Transverse colon (tissue), 4 donors: ENCODE results near the gene CIP2A.

Source experiments
- POLR2A ChIP-seq: fragments of 450-650 bp; IDR thresholded peaks from one replicate; pipeline ENCODE4 v1.6.1; 2016; ENCODE audit warnings: antibody characterized with exemption, mild to moderate bottlenecking, moderate library complexity
- POLR2AphosphoS5 ChIP-seq, 3 donors: sonication (generic); formaldehyde crosslinking; IDR thresholded peaks; one replicate each; pipeline ENCODE4 v1.6.1; 2016; ENCODE audit warnings: antibody characterized with exemption in 3 of 3
- TF ChIP-seq, protein P1 (sequence below), 5 experiments: fragments of 200-600 bp in 3 of 5; fragments of 450-650 bp in 2 of 5; sonication (generic) in 3 of 5; IDR thresholded peaks; 1 replicate in 2 of 5; 2 replicates in 3 of 5; pipeline ENCODE4 v1.5.1; 2016 to 2017; ENCODE audit warnings: antibody characterized with exemption in 5 of 5, inconsistent platforms in 3 of 5, mild to moderate bottlenecking in 2 of 5, moderate library complexity in 1 of 5

DNA sequence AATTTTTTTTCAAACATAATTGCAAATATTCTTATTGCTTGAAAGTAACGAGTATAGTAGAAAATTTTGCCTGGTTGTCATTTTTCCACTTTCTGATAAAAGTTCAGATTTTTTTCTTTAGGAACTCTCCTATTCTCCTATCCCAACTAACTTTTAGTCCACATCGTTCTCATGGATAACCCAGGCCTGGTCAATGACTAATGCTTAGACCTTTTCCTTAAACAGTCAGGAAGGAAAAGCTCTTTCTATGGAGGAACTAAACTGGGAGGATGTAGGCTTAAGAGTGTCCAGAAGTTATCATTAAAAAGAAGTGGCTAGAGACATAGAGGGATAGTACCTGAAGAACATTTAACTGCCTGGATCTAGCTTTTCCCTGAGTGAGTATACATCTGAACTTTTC lies 26.7 kb downstream of the CIP2A start:
- TF ChIP-seq POLR2A: no peak
- TF ChIP-seq POLR2AphosphoS5 (IDR thresholded peaks at IDR 0.05): no peak
- TF ChIP-seq, protein P1, sequence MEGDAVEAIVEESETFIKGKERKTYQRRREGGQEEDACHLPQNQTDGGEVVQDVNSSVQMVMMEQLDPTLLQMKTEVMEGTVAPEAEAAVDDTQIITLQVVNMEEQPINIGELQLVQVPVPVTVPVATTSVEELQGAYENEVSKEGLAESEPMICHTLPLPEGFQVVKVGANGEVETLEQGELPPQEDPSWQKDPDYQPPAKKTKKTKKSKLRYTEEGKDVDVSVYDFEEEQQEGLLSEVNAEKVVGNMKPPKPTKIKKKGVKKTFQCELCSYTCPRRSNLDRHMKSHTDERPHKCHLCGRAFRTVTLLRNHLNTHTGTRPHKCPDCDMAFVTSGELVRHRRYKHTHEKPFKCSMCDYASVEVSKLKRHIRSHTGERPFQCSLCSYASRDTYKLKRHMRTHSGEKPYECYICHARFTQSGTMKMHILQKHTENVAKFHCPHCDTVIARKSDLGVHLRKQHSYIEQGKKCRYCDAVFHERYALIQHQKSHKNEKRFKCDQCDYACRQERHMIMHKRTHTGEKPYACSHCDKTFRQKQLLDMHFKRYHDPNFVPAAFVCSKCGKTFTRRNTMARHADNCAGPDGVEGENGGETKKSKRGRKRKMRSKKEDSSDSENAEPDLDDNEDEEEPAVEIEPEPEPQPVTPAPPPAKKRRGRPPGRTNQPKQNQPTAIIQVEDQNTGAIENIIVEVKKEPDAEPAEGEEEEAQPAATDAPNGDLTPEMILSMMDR (IDR thresholded peaks at IDR 0.05): no peak
